DMS114 treated with DMSO at 0.1 percent for 48 hours (cell line): Measurements from ENCODE around the gene IL1RAP.
A peak's percentile ranks its signal among the peaks of the same experiment; 100 is the strongest.
"Not testable (repeated sequence)": the region's sequence is repeated elsewhere in the genome, so short reads cannot be mapped to it uniquely, and the experiment has no call there.

ENCODE experiments used
- DNase-seq: peaks from one replicate; lab custom pipeline; 2025; ENCODE audit not compliant: unreplicated experiment; lab: John Stamatoyannopoulos, UW

Gene IL1RAP

DNA sequence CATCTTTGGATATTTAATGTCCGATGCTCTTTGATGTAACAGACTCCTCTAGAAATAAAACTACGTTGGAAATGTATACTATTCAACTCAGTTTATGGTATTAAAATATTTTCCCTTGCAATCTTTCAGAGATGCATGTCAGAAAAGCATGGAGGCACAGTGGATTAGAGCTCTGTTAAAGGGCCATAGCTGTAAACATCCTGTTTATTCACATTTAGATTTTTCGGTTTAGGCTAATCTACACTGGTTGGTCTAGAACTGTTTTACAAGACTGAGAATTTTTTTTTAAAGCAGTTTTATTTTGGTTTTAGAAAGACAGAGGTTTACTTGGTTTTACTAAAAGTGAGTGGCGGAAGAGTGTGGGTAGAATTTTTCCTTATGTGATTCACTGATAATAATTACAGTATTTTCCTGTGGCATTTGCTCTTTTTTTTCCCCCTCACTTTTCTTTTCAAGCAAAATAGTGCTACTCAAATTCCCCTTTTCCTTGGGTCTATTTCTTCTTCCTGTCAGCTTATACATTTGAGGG lies 132.1 kb downstream of the IL1RAP start:
- no peak for DNase-seq

GRCh38 chr3:190646996-190647395 lies 133.1 kb downstream of the IL1RAP start:
- DNase-seq = no peak

GRCh38 chr3:190655933-190656332 lies 142.0 kb downstream of the IL1RAP start:
- no peak for DNase-seq

DNA sequence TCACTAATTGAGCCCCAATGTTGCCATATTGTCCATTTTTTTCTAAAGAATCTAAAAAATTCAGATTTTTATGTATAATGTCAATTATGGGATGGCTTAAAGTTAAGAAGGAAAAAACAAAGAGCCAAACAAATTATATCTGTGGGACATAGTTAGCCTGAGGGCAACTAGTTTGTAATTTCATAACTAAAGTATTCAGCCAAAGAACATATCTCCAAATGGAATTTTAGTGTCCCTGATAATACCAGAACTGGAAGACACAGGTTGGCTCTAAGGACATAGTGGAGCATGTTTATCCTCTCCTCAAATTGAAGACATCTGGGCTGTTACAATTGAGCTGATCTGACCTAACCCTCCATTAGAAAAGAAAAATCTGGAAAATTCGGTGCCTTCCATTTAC lies 144.2 kb downstream of the IL1RAP start:
- no peak for DNase-seq

- no peak for DNase-seq
These were observed 152.9 kb downstream of the IL1RAP start for GRCh38 chr3:190666821-190667220.

- DNase-seq = no peak
These were observed 157.8 kb downstream of the IL1RAP start for GRCh38 chr3:190671658-190672057.

DNA sequence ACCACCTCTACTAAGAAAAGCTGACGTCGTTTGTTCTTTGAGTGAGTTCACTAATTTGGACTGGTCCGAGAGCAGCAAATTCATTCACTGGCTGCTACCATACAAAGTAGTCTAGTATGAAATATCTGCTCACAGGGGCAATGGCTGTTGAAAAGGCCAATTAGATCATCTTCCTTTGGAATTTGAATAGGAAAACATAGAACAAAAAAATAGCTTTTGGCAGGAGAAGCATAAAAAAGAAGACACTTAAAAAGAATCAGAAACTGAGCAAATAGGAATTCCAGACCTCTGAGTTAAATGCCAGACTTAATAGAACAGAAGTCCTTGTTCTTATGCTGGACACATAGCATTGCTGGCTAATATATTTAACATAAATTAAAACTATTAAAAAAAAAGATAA lies 159.3 kb downstream of the IL1RAP start:
- no peak for DNase-seq

GRCh38 chr3:190676481-190676880 lies 162.6 kb downstream of the IL1RAP start:
- no peak for DNase-seq

GRCh38 chr3:190677001-190677400 lies 163.1 kb downstream of the IL1RAP start:
- DNase-seq = no peak

DNA sequence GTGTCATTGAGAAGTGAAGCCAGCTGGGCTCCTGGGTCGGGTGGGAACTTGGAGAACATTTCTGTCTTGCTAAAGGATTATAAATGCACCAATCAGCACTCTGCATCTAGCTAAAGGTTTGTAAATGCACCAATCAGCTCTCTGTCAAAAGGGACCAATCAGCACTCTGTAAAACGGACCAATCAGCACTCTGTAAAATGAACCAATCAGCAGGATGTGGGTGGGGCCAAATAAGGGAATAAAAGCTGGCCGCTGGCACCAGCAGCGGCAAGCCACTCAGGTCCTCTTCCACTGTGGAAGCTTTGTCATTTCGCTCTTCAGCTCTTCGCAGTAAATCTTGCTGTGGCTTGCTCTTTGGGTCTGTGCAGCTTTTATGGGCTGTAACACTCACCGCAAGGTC lies 164.0 kb downstream of the IL1RAP start:
- DNase-seq = not testable (repeated sequence)

GRCh38 chr3:190680691-190681090 lies 166.8 kb downstream of the IL1RAP start:
- DNase-seq = no peak

DNA sequence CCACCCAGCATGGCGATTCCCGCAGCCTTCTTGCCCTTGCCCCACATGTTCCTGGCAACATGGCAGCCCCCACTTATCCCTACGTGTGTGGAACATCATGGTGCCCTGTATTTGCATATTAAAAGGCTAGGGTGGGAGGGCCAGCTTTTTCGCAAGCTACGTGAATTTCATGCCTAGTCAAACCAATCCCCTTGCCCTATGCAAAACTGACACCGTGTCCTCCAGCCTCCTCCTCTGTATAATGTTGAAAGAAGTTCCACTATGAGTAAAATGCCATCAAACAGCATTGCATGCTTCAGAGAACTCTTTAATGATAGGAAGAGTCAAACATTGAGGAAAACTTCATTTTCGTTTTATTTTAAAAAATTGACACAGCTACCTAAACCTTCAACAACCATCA lies 170.9 kb downstream of the IL1RAP start:
- no peak for DNase-seq

DNA sequence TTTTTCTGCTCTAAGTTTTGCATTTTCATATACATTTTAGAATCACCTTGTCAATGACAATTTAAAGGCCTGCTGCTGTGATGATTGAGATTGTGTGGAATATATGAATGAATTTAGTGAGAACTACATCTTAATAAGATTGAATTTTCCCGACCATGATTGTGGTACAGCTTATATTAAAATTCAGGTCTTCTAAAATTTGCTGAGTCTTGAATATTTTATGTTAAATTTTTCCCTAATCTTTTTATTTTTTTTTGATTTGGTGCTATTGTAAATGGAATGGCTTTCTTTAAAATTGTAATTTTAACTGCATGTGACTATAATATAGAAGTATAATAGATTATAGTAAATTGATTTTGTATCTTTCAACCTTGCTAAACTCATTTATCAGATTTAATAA lies 172.1 kb downstream of the IL1RAP start:
- DNase-seq = no peak

- no peak for DNase-seq
These were observed 176.4 kb downstream of the IL1RAP start for GRCh38 chr3:190690246-190690645.

GRCh38 chr3:190692256-190692655 lies 178.4 kb downstream of the IL1RAP start:
- no peak for DNase-seq

GRCh38 chr3:190694335-190695001 lies 180.6 kb downstream of the IL1RAP start:
- DNase-seq = no peak

DNA sequence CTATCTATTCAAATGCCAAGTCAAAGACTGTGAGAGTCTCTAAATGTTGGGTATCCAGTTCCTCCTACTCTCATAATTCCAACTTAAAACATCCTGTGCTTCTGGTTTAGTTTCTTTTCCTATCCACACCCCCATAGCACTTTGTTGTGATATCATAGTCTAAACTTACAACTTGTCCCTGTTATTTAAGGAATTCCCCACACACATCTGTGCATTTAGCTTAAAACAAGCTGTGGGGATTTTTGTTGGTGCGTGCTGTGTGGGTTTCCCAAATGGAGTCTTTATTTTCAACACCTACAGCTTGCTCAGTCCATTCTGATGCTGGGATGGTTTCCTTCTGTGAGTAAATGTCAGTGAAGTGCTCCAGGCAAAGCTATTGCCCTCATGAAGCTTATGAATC lies 181.3 kb downstream of the IL1RAP start:
- no peak for DNase-seq

DNA sequence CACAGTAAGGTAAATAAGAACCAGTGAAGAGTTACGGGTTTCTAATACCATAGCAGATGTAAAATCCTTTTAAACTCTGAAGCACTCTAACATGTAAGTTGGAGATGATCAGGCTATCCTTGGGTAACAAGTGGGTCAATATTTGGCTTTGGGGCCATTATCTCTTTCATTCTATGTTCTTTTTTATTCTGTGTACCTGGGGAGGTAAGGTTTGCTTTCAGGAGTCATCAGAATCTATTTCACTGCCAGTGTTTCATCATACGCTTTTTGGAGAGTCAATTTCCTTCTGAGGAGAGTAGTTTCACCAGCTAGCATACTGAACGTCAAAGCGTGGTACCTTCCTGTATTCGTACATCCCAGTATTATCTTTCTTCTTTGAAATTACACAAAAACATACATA lies 182.1 kb downstream of the IL1RAP start:
- DNase-seq = no peak

- DNase-seq = no peak
These were observed 183.1 kb downstream of the IL1RAP start for GRCh38 chr3:190696777-190697501.

DNA sequence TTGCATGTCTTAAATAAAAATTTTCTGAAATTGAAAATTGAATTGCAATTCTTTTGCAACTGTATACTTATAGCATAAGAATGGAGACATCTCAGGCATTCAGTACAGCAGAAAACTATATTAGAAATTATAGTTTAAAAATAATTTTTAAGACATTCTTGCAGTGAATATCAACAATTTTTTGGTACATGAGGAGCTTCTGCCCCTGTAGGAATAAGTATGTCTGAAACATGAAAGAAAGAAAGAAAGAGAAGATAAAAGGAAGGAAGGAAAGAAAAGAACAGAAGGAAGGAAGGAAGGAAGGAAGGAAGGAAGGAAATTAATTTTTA lies 183.6 kb downstream of the IL1RAP start:
- no peak for DNase-seq

- no peak for DNase-seq
These were observed 184.0 kb downstream of the IL1RAP start for GRCh38 chr3:190697901-190698300.

DNA sequence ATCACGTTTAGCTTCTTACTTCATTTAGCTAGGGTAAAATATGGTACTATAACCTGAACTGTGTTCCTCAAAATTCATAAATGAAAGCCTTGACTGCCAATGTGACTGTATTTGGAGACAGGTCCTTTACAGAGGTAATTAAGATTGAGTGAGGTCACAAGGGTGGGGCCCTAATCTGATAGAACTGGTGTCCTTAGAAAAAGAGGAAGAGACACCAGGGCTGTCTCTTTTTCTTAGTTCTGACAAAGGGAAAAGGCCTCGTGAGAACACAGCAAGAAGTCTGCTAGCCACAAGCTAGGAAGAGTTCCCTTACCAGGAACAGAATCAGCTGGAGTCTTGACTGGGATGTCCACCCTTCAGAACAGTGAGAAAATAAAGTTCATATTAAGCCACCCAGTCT lies 185.9 kb downstream of the IL1RAP start:
- no peak for DNase-seq

- DNase-seq = peak; percentile 4
These were observed 187.2 kb downstream of the IL1RAP start for GRCh38 chr3:190701096-190701532.
